A673 (cell line): ENCODE measurements around the gene TMOD1.

Source experiments
- EZH2 ChIP-seq: fragments of 200-600 bp; sonication (generic); IDR thresholded peaks from 2 replicates; pipeline ENCODE4 v1.6.1; 2017; ENCODE audit warnings: borderline replicate concordance, low read depth, mild to moderate bottlenecking, mixed read lengths, antibody characterized with exemption, low read length; ENCODE audit not compliant: poor library complexity, severe bottlenecking
- TF ChIP-seq, protein P1 (sequence below): fragments of 300-800, 200-600 bp; sonication (generic); conservative IDR thresholded peaks from 2 replicates; pipeline ENCODE4 v1.5.1; 2017; ENCODE audit warnings: low read depth, mild to moderate bottlenecking, antibody characterized with exemption, low read length, moderate library complexity, mixed read lengths

DNA sequence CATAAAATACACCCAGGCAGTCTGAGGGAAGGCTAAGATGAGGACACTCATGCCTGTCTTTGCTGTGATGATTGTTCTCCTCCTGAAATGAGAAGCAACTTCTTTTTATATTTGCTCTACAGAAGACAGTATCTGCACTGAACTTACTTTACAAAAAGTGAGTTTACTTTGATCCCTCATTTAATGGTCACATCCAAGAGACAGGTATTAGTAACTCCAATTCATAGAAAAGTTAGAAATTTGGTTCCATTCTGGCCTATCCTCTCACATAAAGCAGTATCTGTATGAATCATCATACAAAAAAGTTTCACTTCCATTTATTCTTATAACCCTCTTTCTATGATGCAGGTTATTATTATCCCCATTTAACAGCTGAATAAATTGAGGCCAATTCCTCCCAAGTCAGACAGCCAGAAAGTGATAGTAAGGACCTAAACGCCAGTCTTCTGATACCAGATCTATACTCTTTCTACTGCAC lies 116.5 kb downstream of the TMOD1 start:
- TF ChIP-seq, protein P1, sequence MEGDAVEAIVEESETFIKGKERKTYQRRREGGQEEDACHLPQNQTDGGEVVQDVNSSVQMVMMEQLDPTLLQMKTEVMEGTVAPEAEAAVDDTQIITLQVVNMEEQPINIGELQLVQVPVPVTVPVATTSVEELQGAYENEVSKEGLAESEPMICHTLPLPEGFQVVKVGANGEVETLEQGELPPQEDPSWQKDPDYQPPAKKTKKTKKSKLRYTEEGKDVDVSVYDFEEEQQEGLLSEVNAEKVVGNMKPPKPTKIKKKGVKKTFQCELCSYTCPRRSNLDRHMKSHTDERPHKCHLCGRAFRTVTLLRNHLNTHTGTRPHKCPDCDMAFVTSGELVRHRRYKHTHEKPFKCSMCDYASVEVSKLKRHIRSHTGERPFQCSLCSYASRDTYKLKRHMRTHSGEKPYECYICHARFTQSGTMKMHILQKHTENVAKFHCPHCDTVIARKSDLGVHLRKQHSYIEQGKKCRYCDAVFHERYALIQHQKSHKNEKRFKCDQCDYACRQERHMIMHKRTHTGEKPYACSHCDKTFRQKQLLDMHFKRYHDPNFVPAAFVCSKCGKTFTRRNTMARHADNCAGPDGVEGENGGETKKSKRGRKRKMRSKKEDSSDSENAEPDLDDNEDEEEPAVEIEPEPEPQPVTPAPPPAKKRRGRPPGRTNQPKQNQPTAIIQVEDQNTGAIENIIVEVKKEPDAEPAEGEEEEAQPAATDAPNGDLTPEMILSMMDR, result no peak
- no peak for TF ChIP-seq EZH2
